ENCODE results near the gene SYT12. TPM values are rescaled to one million over a fixed set of nuclear protein-coding genes. Genes with fewer than 3 reads are reported as not detected.

Gene SYT12
- total and polyA plus RNA-seq, 2 of the 8 experiments (the other 6 are each of a cell fraction or from before 2014, with no cell fraction given): 1.4 to 3.3 TPM

GRCh38 chr11:67054346-67054835 lies 31.5 kb downstream of the SYT12 start (continued):
- no peak for TF ChIP-seq KDM5A (IDR thresholded peaks at IDR 0.05; ENCODE audit: low read length)
- TF ChIP-seq ATF2 (IDR thresholded peaks at IDR 0.05; ENCODE audit: low read length): no peak
- TF ChIP-seq CREB1 (IDR thresholded peaks at IDR 0.05): no peak
- TF ChIP-seq JUN (IDR thresholded peaks at IDR 0.05; ENCODE audit: low read depth, low read length): no peak
